GM12878 (cell line): Measurements from ENCODE around the gene KIRREL2. TPM values are rescaled to one million over a fixed set of nuclear protein-coding genes. Genes with fewer than 3 reads are reported as not detected.

Experiments used
- ATAC-seq: fragments of 200-7000 bp; cut with Tn5 transposase; 3 replicates; pipeline ENCODE4 v1.9.1; 2020; ENCODE audit warnings: mild to moderate bottlenecking, moderate library complexity
- BruUV-seq: library from RNA; stranded (reverse); fragments of 400-500 nt; replicated peaks from 2 replicates; lab custom pipeline; 2021; lab: Mats Ljungman, UMichigan
- CTCF ChIA-PET: fragments of 300-600 bp; sonication (Branson Sonifier 250); formaldehyde crosslinking; extraction: SDS; loops from one replicate; lab custom pipeline; 2021; ENCODE audit warnings: inconsistent platforms; lab: Yijun Ruan, JAX
- POLR2A ChIA-PET: fragments of 350-600 bp; formaldehyde crosslinking; extraction: SDS; loops from one replicate; lab custom pipeline; 2021; ENCODE audit warnings: inconsistent platforms; lab: Charles Lee
- RAD21 ChIA-PET: fragments of 300-600 bp; sonication (Branson Sonifier 250); formaldehyde crosslinking; loops from one replicate; lab custom pipeline; 2023; ENCODE audit warnings: antibody characterized with exemption; ENCODE audit not compliant: unreplicated experiment; lab: Charles Lee
- SMC1A ChIA-PET: fragments of 300-600 bp; sonication (Branson Sonifier 250); formaldehyde crosslinking; loops from one replicate; lab custom pipeline; 2023; ENCODE audit not compliant: unreplicated experiment, uncharacterized antibody; lab: Charles Lee
- DNase-seq: peaks from one replicate; pipeline ENCODE4 v3.0.0-alpha.2; 2011; ENCODE audit warnings: low read depth, low spot score
- FAIRE-seq: peaks from 3 replicates; lab custom pipeline; 2011; peaks lifted over from hg19 to GRCh38; lab: Jason Lieb, UNC
- H2AFZ ChIP-seq: 2 replicates; pipeline ENCODE4 v1.6.0; 2011; ENCODE audit warnings: low read depth, low read length, control low read depth; ENCODE audit not compliant: control insufficient read depth
- H3K27ac ChIP-seq: 2 replicates; pipeline ENCODE4 v1.5.1; 2011; ENCODE audit warnings: control low read depth; ENCODE audit not compliant: control insufficient read depth, insufficient read depth
- H3K27me3 ChIP-seq, 2 experiments: replicated peaks in 1 of 2; 2 replicates each; pipeline versions ENCODE4 v1.6.0 to v1.6.1; 2011; ENCODE audit warnings: low read length in 1 of 2; ENCODE audit not compliant: control insufficient read depth in 2 of 2, insufficient read depth in 2 of 2
- H3K36me3 ChIP-seq, 2 experiments: 2 replicates each; pipeline ENCODE4 v1.5.1; 2011; ENCODE audit warnings: low read length in 1 of 2; ENCODE audit not compliant: control insufficient read depth in 2 of 2, insufficient read depth in 2 of 2
- H3K4me1 ChIP-seq: 2 replicates; pipeline ENCODE4 v1.6.1; 2011; ENCODE audit warnings: mild to moderate bottlenecking, low read length, moderate library complexity, mixed read lengths; ENCODE audit not compliant: control insufficient read depth, insufficient read depth
- H3K4me2 ChIP-seq: 2 replicates; pipeline ENCODE4 v1.6.0; 2011; ENCODE audit warnings: control low read depth; ENCODE audit not compliant: control insufficient read depth, insufficient read depth
- H3K4me3 ChIP-seq: fragments of 200-600 bp; sonication (generic); 2 replicates; pipeline ENCODE4 v1.5.1; 2016
- H3K79me2 ChIP-seq: 2 replicates; pipeline ENCODE4 v1.6.0; 2011; ENCODE audit warnings: low read length; ENCODE audit not compliant: control insufficient read depth, insufficient read depth
- H3K9ac ChIP-seq: 2 replicates; pipeline ENCODE4 v1.8.0; 2011; ENCODE audit warnings: low read length, control low read depth, mixed read lengths; ENCODE audit not compliant: control insufficient read depth, insufficient read depth
- H3K9me3 ChIP-seq: replicated peaks from 3 replicates; pipeline ENCODE4 v1.5.1; 2011; ENCODE audit warnings: mild to moderate bottlenecking, low read length; ENCODE audit not compliant: control insufficient read depth, insufficient read depth
- H4K20me1 ChIP-seq: 2 replicates; pipeline ENCODE4 v1.6.0; 2011; ENCODE audit not compliant: control insufficient read depth, insufficient read depth
- BACH1 ChIP-seq: fragments of 450-650 bp; IDR thresholded peaks from 2 replicates; pipeline ENCODE4 v1.6.1; 2017; ENCODE audit warnings: mild to moderate bottlenecking, borderline replicate concordance
- CEBPB ChIP-seq, 2 experiments: fragments of 150-350 bp in 1 of 2; IDR thresholded peaks; 2 replicates each; pipeline ENCODE4 v1.6.1; 2012 to 2014; ENCODE audit warnings: low read depth in 2 of 2, low read length in 2 of 2, borderline replicate concordance in 1 of 2, inconsistent platforms in 1 of 2
- CHD1 ChIP-seq: IDR thresholded peaks from 2 replicates; pipeline ENCODE4 v1.6.1; 2012; ENCODE audit warnings: low read depth, low read length, improper control_type of control experiment
- ETV6 ChIP-seq, 2 experiments: fragments of 450-650 bp in 1 of 2; IDR thresholded peaks in 1 of 2; conservative IDR thresholded peaks in 1 of 2; 2 replicates each; pipeline ENCODE4 v1.6.1; 2014; ENCODE audit warnings: antibody characterized with exemption in 1 of 2, borderline replicate concordance in 1 of 2, low read depth in 1 of 2, mild to moderate bottlenecking in 1 of 2, moderate library complexity in 1 of 2
- NR2C2 ChIP-seq: IDR thresholded peaks from 2 replicates; pipeline ENCODE4 v1.6.1; 2011; ENCODE audit warnings: borderline replicate concordance, low read depth; ENCODE audit not compliant: control insufficient read depth, insufficient read length
- POLR2A ChIP-seq: IDR thresholded peaks from 2 replicates; pipeline ENCODE4 v1.6.1; 2011; ENCODE audit warnings: low read depth, mild to moderate bottlenecking, low read length
- POLR2AphosphoS5 ChIP-seq: IDR thresholded peaks from 2 replicates; pipeline ENCODE4 v1.6.1; 2011; ENCODE audit warnings: mild to moderate bottlenecking, low read length, inconsistent platforms
- SMAD5 ChIP-seq: IDR thresholded peaks from 2 replicates; pipeline ENCODE4 v1.6.1; 2016; ENCODE audit warnings: antibody characterized with exemption, low read depth
- TCF3 ChIP-seq: IDR thresholded peaks from 2 replicates; pipeline ENCODE4 v1.6.1; 2012; ENCODE audit warnings: low read depth, mild to moderate bottlenecking, low read length, borderline replicate concordance; ENCODE audit not compliant: insufficient read depth
- ZNF622 ChIP-seq: fragments of 450-650 bp; IDR thresholded peaks from 2 replicates; pipeline ENCODE4 v1.6.1; 2017; ENCODE audit warnings: mild to moderate bottlenecking, inconsistent platforms
- ZZZ3 ChIP-seq: IDR thresholded peaks from 2 replicates; pipeline ENCODE4 v1.6.1; 2011; ENCODE audit warnings: low read depth; ENCODE audit not compliant: control insufficient read depth, insufficient read length
- WGBS: methylation state at CpG from one replicate; pipeline ENCODE4 v1.1.6; 2016; ENCODE audit warnings: low lambda C conversion rate; ENCODE audit not compliant: insufficient replicate concordance, insufficient coverage; ENCODE audit errors: missing lambda C conversion rate; 5-methylcytosine and 5-hydroxymethylcytosine counted together
- in situ Hi-C: fragments of 300-500 bp; cut with MboI; formaldehyde crosslinking; loops from 9 replicates; pipeline ENCODE4 v1.14.3; 2018; ENCODE audit warnings: mixed read lengths
- intact Hi-C: fragments of 100-400 bp; cut with micrococcal nuclease; formaldehyde crosslinking; loops from one replicate; pipeline ENCODE4 v1.14.2; 2022; ENCODE audit not compliant: unreplicated experiment
- polyA plus RNA-seq, 11 experiments: library from polyadenylated mRNA; depleted of rRNA in 4 of 11; unstranded in 6 of 11; stranded (reverse) in 5 of 11; fragments of >200 nt; fragmentation: Nextera tagmentation in 4 of 11; fragmentation: Illumina TruSeq in 1 of 11; extraction: Ambion mirVana in 4 of 11; extraction: Trizol in 1 of 11; gene quantifications; 1 replicate in 1 of 11; 2 replicates in 10 of 11; pipeline versions ENCODE4 v1.2.1 to v1.2.3, GENCODE V29; 2011 to 2016; ENCODE audit warnings: inconsistent platforms in 2 of 11, missing spikeins in 2 of 11, low read depth in 1 of 11
- total RNA-seq, 4 experiments: library from RNA; depleted of rRNA in 3 of 4; stranded (reverse); fragments of >200 nt in 3 of 4; fragmentation: Illumina TruSeq in 1 of 4; extraction: Trizol in 1 of 4; gene quantifications; 2 replicates each; pipeline versions ENCODE4 v1.2.1 to v1.2.3, GENCODE V29; 2013 to 2021
- TF ChIP-seq, protein P1 (sequence below): fragments of 450-650 bp; IDR thresholded peaks from 2 replicates; pipeline ENCODE4 v1.6.1; 2017; ENCODE audit warnings: mild to moderate bottlenecking

The KIRREL2 gene
- total and polyA plus RNA-seq, 10 of the 15 experiments (the other 5 are each of a cell fraction or from before 2014, with no cell fraction given): 0.03 to 0.06 TPM; not detected in 8

DNA sequence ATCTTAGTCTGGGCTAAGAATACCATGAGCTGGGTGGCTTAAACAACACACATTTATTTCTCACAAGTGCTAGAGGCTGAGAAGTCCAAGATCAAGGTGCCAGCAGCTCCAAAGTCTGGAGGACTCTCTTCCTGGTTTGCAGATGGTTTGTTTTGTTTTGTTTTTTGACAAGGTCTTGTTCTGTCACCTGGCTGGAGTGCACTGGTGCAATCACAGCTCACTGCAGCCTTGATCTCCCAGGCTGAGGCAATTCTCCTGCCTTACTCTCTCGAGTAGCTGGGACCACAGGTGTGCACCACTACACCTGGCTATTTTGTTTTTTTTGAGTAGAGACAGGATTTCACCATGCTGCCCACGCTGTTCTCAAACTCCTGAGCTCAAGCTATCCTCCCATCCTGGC, 27.2 kb downstream of the KIRREL2 start (continued):
- TF ChIP-seq ZZZ3: no peak
- TF ChIP-seq ETV6 (conservative IDR thresholded peaks at IDR 0.05 in 1 of 2, IDR thresholded peaks at IDR 0.05 in 1 of 2; ENCODE audit: borderline replicate concordance in 1 of 2, low read depth in 1 of 2): no peak
- no peak for TF ChIP-seq ZNF622
- TF ChIP-seq, protein P1, sequence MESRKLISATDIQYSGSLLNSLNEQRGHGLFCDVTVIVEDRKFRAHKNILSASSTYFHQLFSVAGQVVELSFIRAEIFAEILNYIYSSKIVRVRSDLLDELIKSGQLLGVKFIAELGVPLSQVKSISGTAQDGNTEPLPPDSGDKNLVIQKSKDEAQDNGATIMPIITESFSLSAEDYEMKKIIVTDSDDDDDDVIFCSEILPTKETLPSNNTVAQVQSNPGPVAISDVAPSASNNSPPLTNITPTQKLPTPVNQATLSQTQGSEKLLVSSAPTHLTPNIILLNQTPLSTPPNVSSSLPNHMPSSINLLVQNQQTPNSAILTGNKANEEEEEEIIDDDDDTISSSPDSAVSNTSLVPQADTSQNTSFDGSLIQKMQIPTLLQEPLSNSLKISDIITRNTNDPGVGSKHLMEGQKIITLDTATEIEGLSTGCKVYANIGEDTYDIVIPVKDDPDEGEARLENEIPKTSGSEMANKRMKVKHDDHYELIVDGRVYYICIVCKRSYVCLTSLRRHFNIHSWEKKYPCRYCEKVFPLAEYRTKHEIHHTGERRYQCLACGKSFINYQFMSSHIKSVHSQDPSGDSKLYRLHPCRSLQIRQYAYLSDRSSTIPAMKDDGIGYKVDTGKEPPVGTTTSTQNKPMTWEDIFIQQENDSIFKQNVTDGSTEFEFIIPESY: no peak
- TF ChIP-seq, all 136 proteins: peak for 0

DNA sequence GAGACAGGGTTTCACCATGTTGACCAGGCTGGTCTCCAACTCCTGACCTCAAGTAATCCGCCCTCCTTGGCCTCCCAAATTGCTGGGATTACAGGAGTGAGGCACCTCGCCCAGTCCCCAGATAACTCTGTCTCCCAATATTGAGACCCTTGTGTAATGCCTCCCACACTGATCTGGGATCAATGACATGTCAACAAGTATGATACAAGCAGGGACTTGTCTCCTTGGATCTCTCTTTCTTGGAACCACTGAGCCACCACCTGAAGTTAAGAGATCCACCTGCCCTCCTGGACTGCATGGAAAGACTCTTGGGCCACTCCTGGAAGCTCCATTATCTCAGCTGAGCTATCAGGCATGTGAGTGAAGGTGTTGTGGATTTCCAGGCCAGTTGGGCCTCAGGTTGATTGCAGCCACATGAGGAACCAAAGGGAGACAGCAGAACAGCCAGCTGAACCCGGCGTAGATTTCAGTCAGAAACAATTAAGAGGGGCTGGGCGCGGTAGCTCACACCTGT, 28.6 kb downstream of the KIRREL2 start:
- POLR2A ChIA-PET: interaction anchor here (0.6 to 1.0 kb wide), 2 partner anchors 9 to 180 kb away, joined by 3 to 4 read pairs; no protein-coding TSS in a partner anchor
- H3K9ac ChIP-seq: no peak overlapping the region
- peaks cover 3% of the 10 kb centered on the region; the same call in 1 of the 2 replicates for H4K20me1 ChIP-seq
- DNase-seq: no peak
- H3K4me3 ChIP-seq: no peak overlapping the region
- TF ChIP-seq TCF3 (no peak), POLR2A (peak; percentile 46), NR2C2 (no peak), SMAD5 (0 out of 2 replicates have a peak, but pooled peaks have one; percentile 54), CEBPB (IDR thresholded peaks at IDR 0.05; ENCODE audit: borderline replicate concordance in 1 of 2, low read depth in 2 of 2, low read length in 2 of 2) (no peak), CHD1 (no peak), BACH1 (no peak), POLR2AphosphoS5 (0 out of 2 replicates have a peak, but pooled peaks have one; percentile 10)
- no peaks in the 10 kb centered on the region for H3K79me2 ChIP-seq
- H3K36me3 ChIP-seq: peaks cover 12 to 14% of the 10 kb centered on the region in 2 experiments
- no peaks in the 10 kb centered on the region for H3K27me3 ChIP-seq
- no peaks in the 10 kb centered on the region for H3K4me1 ChIP-seq
- no peak for FAIRE-seq
- SMC1A ChIA-PET: interaction anchor here (0.6 to 2.4 kb wide), 3 partner anchors 12 to 62 kb away, joined by 3 to 12 read pairs (median 3); no protein-coding TSS in a partner anchor
- ATAC-seq: no peak
- 88% methylated on average over 6 of the region's 6 CpGs for WGBS
- RAD21 ChIA-PET: interaction anchor here (7.3 kb wide), 1 partner anchor 47 kb away, joined by 107 read pairs; no protein-coding TSS in a partner anchor
- intact Hi-C loops (no loop called here), in situ Hi-C loops (loop anchor here (5.0 kb wide), 1 partner anchor 47 kb away; no protein-coding TSS in a partner anchor)
- H3K27ac ChIP-seq: no peak overlapping the region
- no peaks in the 10 kb centered on the region for H3K9me3 ChIP-seq
- CTCF ChIA-PET: interaction anchor here (0.8 to 9.6 kb wide), 3 partner anchors 29 to 191 kb away, joined by 3 to 145 read pairs (median 4); no protein-coding TSS in a partner anchor
- H3K4me2 ChIP-seq: no peak overlapping the region
- BruUV-seq: no TSS peak
- H2AFZ ChIP-seq: no peak overlapping the region
